ENCODE measurements around the gene WASHC2C.

- no peak for TF ChIP-seq POLR2A (IDR thresholded peaks at IDR 0.05; ENCODE audit: low read depth, low read length)
- TF ChIP-seq POLR2AphosphoS5 (IDR thresholded peaks at IDR 0.05; ENCODE audit: low read depth, low read length), result no peak
Observed at GRCh38 chr10:45809837-45810236, 82.8 kb downstream of the WASHC2C start.

All from GM12892 (cell line).